Measurements from ENCODE around the gene CTDP1.

The CTDP1 gene, protein sequence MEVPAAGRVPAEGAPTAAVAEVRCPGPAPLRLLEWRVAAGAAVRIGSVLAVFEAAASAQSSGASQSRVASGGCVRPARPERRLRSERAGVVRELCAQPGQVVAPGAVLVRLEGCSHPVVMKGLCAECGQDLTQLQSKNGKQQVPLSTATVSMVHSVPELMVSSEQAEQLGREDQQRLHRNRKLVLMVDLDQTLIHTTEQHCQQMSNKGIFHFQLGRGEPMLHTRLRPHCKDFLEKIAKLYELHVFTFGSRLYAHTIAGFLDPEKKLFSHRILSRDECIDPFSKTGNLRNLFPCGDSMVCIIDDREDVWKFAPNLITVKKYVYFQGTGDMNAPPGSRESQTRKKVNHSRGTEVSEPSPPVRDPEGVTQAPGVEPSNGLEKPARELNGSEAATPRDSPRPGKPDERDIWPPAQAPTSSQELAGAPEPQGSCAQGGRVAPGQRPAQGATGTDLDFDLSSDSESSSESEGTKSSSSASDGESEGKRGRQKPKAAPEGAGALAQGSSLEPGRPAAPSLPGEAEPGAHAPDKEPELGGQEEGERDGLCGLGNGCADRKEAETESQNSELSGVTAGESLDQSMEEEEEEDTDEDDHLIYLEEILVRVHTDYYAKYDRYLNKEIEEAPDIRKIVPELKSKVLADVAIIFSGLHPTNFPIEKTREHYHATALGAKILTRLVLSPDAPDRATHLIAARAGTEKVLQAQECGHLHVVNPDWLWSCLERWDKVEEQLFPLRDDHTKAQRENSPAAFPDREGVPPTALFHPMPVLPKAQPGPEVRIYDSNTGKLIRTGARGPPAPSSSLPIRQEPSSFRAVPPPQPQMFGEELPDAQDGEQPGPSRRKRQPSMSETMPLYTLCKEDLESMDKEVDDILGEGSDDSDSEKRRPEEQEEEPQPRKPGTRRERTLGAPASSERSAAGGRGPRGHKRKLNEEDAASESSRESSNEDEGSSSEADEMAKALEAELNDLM

GRCh38 chr18:79679552-79680099 lies at the start of gene CTDP1:
Gene CTDP1, plus strand, starts transcription at chr18:79679803. Its CDS starts 145 bp downstream, at chr18:79679948.
- peak in 2 of 3 experiments; percentile 64 to 76 for DNase-seq (ENCODE audit: low read depth in 2 of 3, low spot score in 2 of 3)

DNA sequence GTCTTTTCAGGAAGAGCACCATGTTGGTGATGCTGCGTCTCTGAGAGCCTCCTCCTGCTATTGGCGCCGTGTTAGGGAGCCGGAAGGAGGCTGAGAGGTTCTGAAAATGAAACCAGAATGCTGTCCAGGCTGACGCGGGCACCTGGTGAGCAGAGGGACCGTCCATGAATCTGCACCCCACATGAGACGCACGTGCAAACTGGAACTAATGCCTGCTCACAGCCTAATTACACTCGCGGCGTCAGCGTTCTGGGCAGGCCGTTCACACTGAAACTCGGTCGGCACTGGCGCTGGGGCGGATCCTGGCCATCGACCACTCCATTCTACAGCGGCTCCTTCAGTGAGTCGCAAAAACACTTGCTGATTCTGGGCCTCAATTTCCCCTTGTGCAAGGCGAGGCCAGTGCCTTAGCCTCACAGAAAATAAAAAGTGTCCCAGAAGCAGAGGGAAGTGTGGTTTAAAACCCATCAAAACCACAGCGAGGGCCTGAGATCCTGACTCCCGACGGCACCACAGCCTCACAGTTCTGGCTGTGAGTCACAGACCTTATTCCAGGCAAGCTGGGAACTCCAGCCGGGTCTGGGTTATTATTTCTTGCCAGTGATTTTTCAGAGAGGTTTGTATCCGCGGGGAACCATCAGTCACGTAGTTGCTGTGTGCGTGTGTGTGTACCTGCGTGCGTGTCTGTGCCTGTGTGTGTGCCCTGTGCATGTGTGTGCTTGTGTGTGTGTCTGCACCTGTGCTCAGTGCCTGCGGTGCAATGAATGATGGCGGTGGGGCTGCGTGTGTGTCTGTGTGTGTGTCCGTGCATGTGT lies 49.1 kb upstream of the CTDP1 start:
- DNase-seq (ENCODE audit: low read depth in 2 of 3, low spot score in 2 of 3) = no peak

DNA sequence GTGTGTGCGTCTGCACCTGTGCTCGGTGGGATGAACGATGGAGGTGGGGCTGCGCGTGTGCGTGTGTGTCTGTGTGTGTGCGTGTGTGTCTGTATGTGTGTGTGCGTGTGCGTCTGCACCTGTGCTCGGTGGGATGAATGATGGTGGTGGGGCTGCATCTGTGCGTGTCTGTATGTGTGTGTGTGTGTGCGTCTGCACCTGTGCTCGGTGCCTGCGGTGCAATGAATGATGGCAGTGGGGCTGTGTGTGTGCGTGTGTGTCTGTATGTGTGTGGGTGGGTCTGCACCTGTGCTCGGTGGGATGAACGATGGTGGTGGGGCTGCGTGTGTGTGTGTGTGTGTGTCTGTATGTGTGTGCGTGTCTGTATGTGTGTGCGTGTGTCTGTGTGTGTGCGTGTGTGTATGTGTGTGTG lies 48.5 kb upstream of the CTDP1 start:
- no peak for DNase-seq (ENCODE audit: low read depth in 2 of 3, low spot score in 2 of 3)

GRCh38 chr18:79631761-79632446 lies 47.7 kb upstream of the CTDP1 start:
- no peak for DNase-seq (ENCODE audit: low read depth in 2 of 3, low spot score in 2 of 3)

- DNase-seq (ENCODE audit: low read depth in 2 of 3, low spot score in 2 of 3) = no peak
These were observed 46.8 kb upstream of the CTDP1 start for GRCh38 chr18:79632765-79633164.

GRCh38 chr18:79634186-79634585 lies 45.4 kb upstream of the CTDP1 start:
- no peak for DNase-seq (ENCODE audit: low read depth in 2 of 3, low spot score in 2 of 3)

- DNase-seq (ENCODE audit: low read depth in 2 of 3, low spot score in 2 of 3) = no peak
These were observed 44.8 kb upstream of the CTDP1 start for GRCh38 chr18:79634593-79635426.

- no peak for DNase-seq (ENCODE audit: low read depth in 2 of 3, low spot score in 2 of 3)
These were observed 44.2 kb upstream of the CTDP1 start for GRCh38 chr18:79635427-79635726.

DNA sequence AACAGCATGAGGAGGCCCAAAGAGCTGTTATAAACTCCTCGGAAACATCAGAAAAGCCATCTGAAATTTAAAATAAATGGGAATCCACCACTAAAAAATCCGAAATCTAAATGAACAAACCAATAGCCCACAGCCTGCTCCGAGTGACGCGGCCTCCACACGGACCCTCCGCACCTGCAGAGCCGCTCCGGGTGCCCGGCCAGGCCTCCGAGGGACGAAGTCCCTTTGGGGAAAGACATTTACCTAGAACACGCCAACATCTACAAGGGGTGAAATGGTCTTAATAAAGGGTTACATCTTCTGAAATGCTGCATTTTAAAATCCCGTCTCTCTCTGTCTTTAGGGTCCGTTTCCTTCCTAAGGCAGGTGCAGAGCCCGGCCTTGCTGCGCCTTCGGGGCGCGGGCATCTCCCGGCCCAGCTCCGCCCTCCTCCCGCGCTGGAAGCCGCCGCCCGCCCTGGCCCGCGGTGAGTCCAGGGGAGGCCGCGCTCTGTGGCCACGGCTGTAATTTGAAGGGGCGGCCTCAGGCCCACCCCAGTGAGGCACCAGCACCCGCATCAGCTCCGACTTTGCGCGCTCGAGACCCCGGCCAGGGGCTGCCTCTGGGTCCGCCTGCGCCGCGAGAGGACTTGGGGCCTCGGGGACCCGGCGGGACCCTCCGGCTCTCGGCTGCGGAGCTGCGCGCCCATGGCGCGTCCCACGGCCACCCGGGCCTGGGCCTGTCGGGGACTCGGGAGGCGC lies 42.3 kb upstream of the CTDP1 start:
- no peak for DNase-seq (ENCODE audit: low read depth in 2 of 3, low spot score in 2 of 3)

GRCh38 chr18:79637921-79638909 lies 41.4 kb upstream of the CTDP1 start:
- no peak for DNase-seq (ENCODE audit: low read depth in 2 of 3, low spot score in 2 of 3)

DNA sequence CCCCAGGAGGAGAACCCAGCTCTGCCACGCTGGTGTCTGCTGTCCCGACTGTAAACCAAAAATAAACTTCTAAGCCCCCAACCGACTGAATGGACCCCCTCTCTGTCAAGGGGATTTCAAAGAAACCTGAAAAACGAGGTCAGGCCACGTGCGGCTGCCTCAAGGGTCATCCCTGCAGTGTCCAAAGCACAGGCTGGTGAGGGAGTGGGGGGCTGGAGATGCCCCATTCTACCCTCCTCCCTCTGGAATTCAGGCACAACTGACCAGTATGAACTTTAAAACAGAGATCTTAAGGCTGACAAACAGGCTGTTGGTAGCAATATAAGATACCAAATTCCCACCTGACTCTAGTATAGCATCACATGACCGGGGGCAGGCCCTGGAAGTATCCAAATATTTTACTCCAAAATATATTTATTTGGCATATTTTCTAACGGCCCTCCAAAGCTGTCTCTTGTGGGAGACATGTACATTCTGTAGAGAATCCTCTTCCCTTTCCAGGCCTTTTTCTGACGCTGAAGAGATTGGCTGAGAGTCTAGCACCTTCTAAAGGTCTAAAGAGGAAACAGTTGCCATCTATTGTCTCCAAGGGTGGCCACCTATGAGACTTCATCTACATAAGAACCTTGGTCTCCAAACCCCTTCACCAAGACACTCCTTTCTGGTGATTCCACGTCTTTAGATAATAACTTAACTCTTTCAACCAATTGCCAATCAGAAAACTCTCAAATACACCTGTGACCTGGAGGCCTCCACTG lies 40.4 kb upstream of the CTDP1 start:
- DNase-seq (ENCODE audit: low read depth in 2 of 3, low spot score in 2 of 3) = no peak

DNA sequence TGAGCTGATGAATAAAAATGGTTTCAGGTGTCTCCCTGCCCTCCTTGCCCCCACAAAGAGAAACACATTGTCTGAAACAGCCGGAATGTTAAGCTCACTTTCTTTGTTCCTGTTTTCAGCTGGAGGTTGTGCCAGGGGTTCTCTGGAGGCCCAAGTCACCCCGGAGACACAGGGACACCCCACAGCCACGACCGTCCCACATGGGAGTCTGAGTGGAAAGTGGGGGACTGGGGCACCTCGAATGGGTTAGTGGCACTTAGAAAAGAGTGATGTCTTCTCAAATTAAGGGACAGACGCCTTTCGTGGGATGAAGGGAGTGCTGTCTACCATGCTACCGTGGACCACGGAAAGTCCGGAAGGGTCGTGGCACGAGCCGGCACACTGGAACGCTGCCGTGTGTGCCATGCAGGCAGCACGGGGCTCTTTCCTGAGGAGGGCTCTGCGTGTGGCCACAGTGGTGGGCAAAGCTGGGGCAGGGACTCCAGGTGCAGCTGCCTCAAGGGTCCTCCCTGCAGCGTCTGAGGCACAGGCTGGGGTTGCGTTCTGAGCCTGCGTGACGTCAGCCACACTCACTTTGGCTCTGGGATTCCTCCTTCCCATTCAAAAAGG lies 39.4 kb upstream of the CTDP1 start:
- no peak for DNase-seq (ENCODE audit: low read depth in 2 of 3, low spot score in 2 of 3)

GRCh38 chr18:79640875-79641274 lies 38.7 kb upstream of the CTDP1 start:
- no peak for DNase-seq (ENCODE audit: low read depth in 2 of 3, low spot score in 2 of 3)

GRCh38 chr18:79641722-79642497 lies 37.7 kb upstream of the CTDP1 start:
- DNase-seq (ENCODE audit: low read depth in 2 of 3, low spot score in 2 of 3) = no peak

- DNase-seq (ENCODE audit: low read depth in 2 of 3, low spot score in 2 of 3) = no peak
These were observed 37.0 kb upstream of the CTDP1 start for GRCh38 chr18:79642626-79643025.
